Lower leg skin (tissue), 3 donors: ENCODE results near the gene SNX18.

ENCODE experiments used
- POLR2A ChIP-seq, 2 donors: fragments of 450-650 bp; IDR thresholded peaks; one replicate each; pipeline ENCODE4 v1.6.1; 2016 to 2017; ENCODE audit warnings: antibody characterized with exemption in 2 of 2, mild to moderate bottlenecking in 1 of 2, moderate library complexity in 1 of 2
- TF ChIP-seq, protein P1 (sequence below), 3 donors: fragments of 450-650 bp; IDR thresholded peaks; one replicate each; pipeline ENCODE4 v1.5.1; 2016; ENCODE audit warnings: antibody characterized with exemption in 3 of 3, mild to moderate bottlenecking in 3 of 3, moderate library complexity in 2 of 3

- TF ChIP-seq, protein P1, sequence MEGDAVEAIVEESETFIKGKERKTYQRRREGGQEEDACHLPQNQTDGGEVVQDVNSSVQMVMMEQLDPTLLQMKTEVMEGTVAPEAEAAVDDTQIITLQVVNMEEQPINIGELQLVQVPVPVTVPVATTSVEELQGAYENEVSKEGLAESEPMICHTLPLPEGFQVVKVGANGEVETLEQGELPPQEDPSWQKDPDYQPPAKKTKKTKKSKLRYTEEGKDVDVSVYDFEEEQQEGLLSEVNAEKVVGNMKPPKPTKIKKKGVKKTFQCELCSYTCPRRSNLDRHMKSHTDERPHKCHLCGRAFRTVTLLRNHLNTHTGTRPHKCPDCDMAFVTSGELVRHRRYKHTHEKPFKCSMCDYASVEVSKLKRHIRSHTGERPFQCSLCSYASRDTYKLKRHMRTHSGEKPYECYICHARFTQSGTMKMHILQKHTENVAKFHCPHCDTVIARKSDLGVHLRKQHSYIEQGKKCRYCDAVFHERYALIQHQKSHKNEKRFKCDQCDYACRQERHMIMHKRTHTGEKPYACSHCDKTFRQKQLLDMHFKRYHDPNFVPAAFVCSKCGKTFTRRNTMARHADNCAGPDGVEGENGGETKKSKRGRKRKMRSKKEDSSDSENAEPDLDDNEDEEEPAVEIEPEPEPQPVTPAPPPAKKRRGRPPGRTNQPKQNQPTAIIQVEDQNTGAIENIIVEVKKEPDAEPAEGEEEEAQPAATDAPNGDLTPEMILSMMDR (IDR thresholded peaks at IDR 0.05): no peak
- no peak for TF ChIP-seq POLR2A (IDR thresholded peaks at IDR 0.05)
Observed at GRCh38 chr5:54525261-54525660, 7.7 kb downstream of the SNX18 start.
